K562 (cell line): ENCODE measurements around the gene PPIE. TPM values are rescaled to one million over a fixed set of nuclear protein-coding genes. Genes with fewer than 3 reads are reported as not detected.
A peak's percentile ranks its signal among the peaks of the same experiment; 100 is the strongest.
"Not testable (repeated sequence)": the region's sequence is repeated elsewhere in the genome, so short reads cannot be mapped to it uniquely, and the experiment has no call there.

Experiments used
- ASH1L ChIP-seq: fragments of 450-650 bp; IDR thresholded peaks from 2 replicates; pipeline ENCODE4 v1.6.1; 2018; ENCODE audit warnings: borderline replicate concordance, mild to moderate bottlenecking, low read depth; ENCODE audit not compliant: partially characterized antibody
- CTBP1 ChIP-seq: fragments of 450-650 bp; IDR thresholded peaks from 2 replicates; pipeline ENCODE4 v1.6.1; 2016; ENCODE audit warnings: borderline replicate concordance
- FOXA3 ChIP-seq, 2 experiments: fragments of 450-650 bp in 1 of 2; sonication (generic) in 1 of 2; formaldehyde crosslinking; IDR thresholded peaks in 1 of 2; conservative IDR thresholded peaks in 1 of 2; 2 replicates each; pipeline versions ENCODE4 v1.4.0 to v1.8.0; 2020 to 2022; ENCODE audit warnings: mild to moderate bottlenecking in 2 of 2, missing genetic modification reagents in 1 of 2
- FOXP4 ChIP-seq: sonication (generic); formaldehyde crosslinking; IDR thresholded peaks from 2 replicates; pipeline ENCODE4 v1.8.0; 2022; ENCODE audit warnings: mild to moderate bottlenecking, missing genetic modification reagents, borderline replicate concordance
- KAT7 ChIP-seq: sonication (generic); formaldehyde crosslinking; IDR thresholded peaks from 2 replicates; pipeline ENCODE4 v1.8.0; 2022; ENCODE audit warnings: missing genetic modification reagents, mild to moderate bottlenecking, borderline replicate concordance
- NR2C2 ChIP-seq, 2 experiments: fragments of 200-800 bp in 1 of 2; sonication (Bioruptor generic) in 1 of 2; sonication (generic) in 1 of 2; formaldehyde crosslinking in 1 of 2; IDR thresholded peaks; 2 replicates each; pipeline versions ENCODE4 v1.6.1 to v1.8.0; 2016 to 2022; ENCODE audit warnings: mild to moderate bottlenecking in 1 of 2, missing compliant biosample characterization in 1 of 2, missing genetic modification characterization in 1 of 2, missing genetic modification reagents in 1 of 2
- PBX2 ChIP-seq, 2 experiments: IDR thresholded peaks in 1 of 2; conservative IDR thresholded peaks in 1 of 2; 2 replicates each; pipeline ENCODE4 v1.6.1; 2016; ENCODE audit warnings: low read depth in 2 of 2, mild to moderate bottlenecking in 1 of 2, missing compliant biosample characterization in 1 of 2, missing genetic modification characterization in 1 of 2, moderate library complexity in 1 of 2
- POLR2G ChIP-seq: fragments of 200-400 bp; formaldehyde crosslinking; IDR thresholded peaks from 2 replicates; pipeline ENCODE4 v1.6.1; 2017; ENCODE audit warnings: low read depth, mild to moderate bottlenecking, antibody characterized with exemption, low read length, moderate library complexity
- SREBF1 ChIP-seq: fragments of 150-350 bp; IDR thresholded peaks from 2 replicates; pipeline ENCODE4 v1.6.1; 2014; ENCODE audit warnings: antibody characterized with exemption, low read depth, low read length, borderline replicate concordance
- TBL1XR1 ChIP-seq, 2 experiments: IDR thresholded peaks; 2 replicates each; pipeline ENCODE4 v1.6.1; 2012; ENCODE audit warnings: improper control_type of control experiment in 2 of 2, low read length in 2 of 2, mild to moderate bottlenecking in 1 of 2
- YY1 ChIP-seq, 3 experiments: IDR thresholded peaks; 2 replicates each; pipeline ENCODE4 v1.6.1; 2011; ENCODE audit warnings: low read length in 2 of 3, mild to moderate bottlenecking in 2 of 3, moderate library complexity in 2 of 3, borderline replicate concordance in 1 of 3, control low read depth in 1 of 3, low read depth in 1 of 3; ENCODE audit not compliant: insufficient read depth in 3 of 3, insufficient replicate concordance in 2 of 3, control insufficient read depth in 1 of 3, insufficient read length in 1 of 3; ENCODE audit errors: extremely low read depth in 1 of 3
- ZNF395 ChIP-seq: fragments of 200-800 bp; sonication (Bioruptor generic); IDR thresholded peaks from 2 replicates; pipeline ENCODE4 v1.6.1; 2017; ENCODE audit warnings: missing genetic modification characterization, missing compliant biosample characterization
- polyA plus RNA-seq, 8 experiments: library from polyadenylated mRNA; depleted of rRNA in 4 of 8; stranded (reverse) in 5 of 8; unstranded in 3 of 8; fragments of >200 nt; fragmentation: Nextera tagmentation in 2 of 8; fragmentation: Illumina TruSeq in 1 of 8; extraction: Ambion mirVana in 2 of 8; extraction: Trizol in 1 of 8; gene quantifications; 2 replicates each; pipeline versions ENCODE4 v1.2.1 to v1.2.3, GENCODE V29; 2011 to 2014; ENCODE audit warnings: inconsistent platforms in 1 of 8, missing spikeins in 1 of 8
- total RNA-seq, 7 experiments: library from RNA; depleted of rRNA in 6 of 7; stranded (reverse); fragments of >200 nt in 6 of 7; fragmentation: Illumina TruSeq in 2 of 7; extraction: Trizol in 2 of 7; gene quantifications; 2 replicates each; pipeline versions ENCODE4 v1.2.1 to v1.2.3, GENCODE V29; 2011 to 2021; ENCODE audit warnings: low replicate concordance in 1 of 7
- TF ChIP-seq, protein P1 (sequence below): sonication (generic); formaldehyde crosslinking; IDR thresholded peaks from 2 replicates; pipeline ENCODE4 v1.9.0; 2022; ENCODE audit warnings: mild to moderate bottlenecking, missing genetic modification reagents

Gene PPIE
- total and polyA plus RNA-seq, 9 of the 15 experiments (the other 6 are each of a cell fraction or from before 2014, with no cell fraction given), result 75.4 to 444 (median 131) TPM

- TF ChIP-seq FOXP4 (CRISPR knock-in tag), result peak; percentile 92; the same call in 1 of the 2 replicates
- TF ChIP-seq POLR2G, result peak; percentile 78
- TF ChIP-seq PBX2 (CRISPR knock-in tag; IDR thresholded peaks at IDR 0.05; ENCODE audit: low read depth); NR2C2 (CRISPR knock-in tag; IDR thresholded peaks at IDR 0.05): not testable (repeated sequence)
- TF ChIP-seq PBX2 (tag; conservative IDR thresholded peaks at IDR 0.05; ENCODE audit: low read depth), result 0 out of 2 replicates have a peak, but pooled peaks have one; percentile 18
- peak; percentile 66 for TF ChIP-seq NR2C2 (tag; IDR thresholded peaks at IDR 0.05)
- TF ChIP-seq KAT7 (CRISPR knock-in tag), result 0 out of 2 replicates have a peak, but pooled peaks have one; percentile 21
- TF ChIP-seq FOXA3 (CRISPR knock-in tag; conservative IDR thresholded peaks at IDR 0.05 in 1 of 2, IDR thresholded peaks at IDR 0.05 in 1 of 2), result peak in 1 of 2 experiments; percentile 87; a peak in 2 of 4 replicates
- TF ChIP-seq YY1 (IDR thresholded peaks at IDR 0.05; ENCODE audit: borderline replicate concordance in 1 of 3, control insufficient read depth in 1 of 3, extremely low read depth in 1 of 3, insufficient read depth in 3 of 3, insufficient read length in 1 of 3, insufficient replicate concordance in 2 of 3, low read depth in 1 of 3, low read length in 2 of 3), result peak in 1 of 3 experiments; percentile 46
- 0 out of 2 replicates have a peak, but pooled peaks have one; percentile 13 for TF ChIP-seq SREBF1
- peak; percentile 94; the same call in 1 of the 2 replicates for TF ChIP-seq ZNF395 (CRISPR knock-in tag)
- 0 out of 4 replicates have a peak, but pooled peaks of 1 of the 2 experiments have one; percentile 32 for TF ChIP-seq TBL1XR1 (IDR thresholded peaks at IDR 0.05; ENCODE audit: low read length in 2 of 2)
- TF ChIP-seq ASH1L, result peak; percentile 76
- peak; percentile 65 for TF ChIP-seq CTBP1
- TF ChIP-seq, protein P1, sequence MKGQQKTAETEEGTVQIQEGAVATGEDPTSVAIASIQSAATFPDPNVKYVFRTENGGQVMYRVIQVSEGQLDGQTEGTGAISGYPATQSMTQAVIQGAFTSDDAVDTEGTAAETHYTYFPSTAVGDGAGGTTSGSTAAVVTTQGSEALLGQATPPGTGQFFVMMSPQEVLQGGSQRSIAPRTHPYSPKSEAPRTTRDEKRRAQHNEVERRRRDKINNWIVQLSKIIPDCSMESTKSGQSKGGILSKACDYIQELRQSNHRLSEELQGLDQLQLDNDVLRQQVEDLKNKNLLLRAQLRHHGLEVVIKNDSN, result peak; percentile 98
These were observed 60.4 kb downstream of the PPIE start (continued) for GRCh38 chr1:39798859-39799769.
